Activated CD8-positive, alpha-beta memory T cell treated with anti-CD3 and anti-CD28 coated beads for 24 hours (primary cell): ENCODE results near the gene TRAPPC8.
"Not testable (repeated sequence)": the region's sequence is repeated elsewhere in the genome, so short reads cannot be mapped to it uniquely, and the experiment has no call there.

ENCODE experiments used
- DNase-seq: peaks from one replicate; pipeline ENCODE4 v3.0.0-alpha.2; 2020

The TRAPPC8 gene

DNA sequence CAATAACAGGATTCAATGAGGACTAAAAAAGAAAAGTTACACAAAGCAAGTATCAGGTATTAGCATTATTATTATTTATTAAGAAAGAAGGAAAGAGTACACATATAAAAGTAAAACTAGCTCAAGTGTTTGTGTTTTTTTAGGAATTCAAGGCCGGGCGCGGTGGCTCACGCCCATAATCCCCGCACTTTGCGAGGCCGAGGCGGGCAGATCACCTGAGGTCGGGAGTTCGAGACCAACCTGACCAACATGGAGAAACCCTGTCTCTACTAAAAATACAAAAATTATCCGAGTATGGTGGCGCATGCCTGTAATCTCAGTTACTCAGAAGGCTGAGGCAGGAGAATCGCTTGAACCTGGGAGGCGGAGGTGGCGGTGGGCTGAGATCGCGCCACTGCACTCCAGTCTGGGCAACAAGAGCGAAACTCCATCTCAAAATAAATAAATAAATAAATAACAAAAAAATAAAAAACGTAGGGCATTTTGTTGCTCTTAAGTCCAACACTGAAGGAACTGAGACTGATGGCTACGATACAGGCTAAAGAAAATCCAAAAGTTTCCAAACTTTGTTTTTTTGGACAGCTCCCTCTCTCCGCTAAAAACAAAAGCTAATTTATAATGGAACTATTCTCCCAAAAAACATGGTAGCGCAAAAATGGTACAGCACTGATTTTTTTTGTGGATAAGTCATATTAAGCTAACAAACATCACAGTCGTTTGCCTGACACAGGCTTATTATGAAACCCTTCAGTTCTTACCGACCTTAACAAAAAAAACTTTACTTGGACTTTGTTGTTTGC is 1.7 kb downstream of the TRAPPC8 start:
- DNase-seq: no peak

DNA sequence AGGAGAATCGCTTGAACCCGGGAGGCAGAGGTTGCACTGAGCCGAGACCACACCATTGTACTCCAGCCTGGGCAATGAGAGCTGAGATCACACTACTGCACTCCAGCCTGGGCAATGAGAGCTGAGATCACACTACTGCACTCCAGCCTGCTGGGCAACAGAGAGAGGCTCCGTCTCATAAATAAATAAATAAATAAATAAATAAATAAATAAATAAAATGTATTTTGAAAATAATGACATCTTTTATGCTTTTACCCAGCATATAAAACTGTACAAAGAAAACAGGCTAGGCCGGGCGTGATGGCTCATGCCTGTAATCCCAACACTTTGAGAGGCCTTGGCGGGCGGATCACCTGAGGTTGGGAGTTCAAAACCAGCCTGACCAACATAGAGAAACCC is 8.2 kb downstream of the TRAPPC8 start:
- not testable (repeated sequence) for DNase-seq

DNA sequence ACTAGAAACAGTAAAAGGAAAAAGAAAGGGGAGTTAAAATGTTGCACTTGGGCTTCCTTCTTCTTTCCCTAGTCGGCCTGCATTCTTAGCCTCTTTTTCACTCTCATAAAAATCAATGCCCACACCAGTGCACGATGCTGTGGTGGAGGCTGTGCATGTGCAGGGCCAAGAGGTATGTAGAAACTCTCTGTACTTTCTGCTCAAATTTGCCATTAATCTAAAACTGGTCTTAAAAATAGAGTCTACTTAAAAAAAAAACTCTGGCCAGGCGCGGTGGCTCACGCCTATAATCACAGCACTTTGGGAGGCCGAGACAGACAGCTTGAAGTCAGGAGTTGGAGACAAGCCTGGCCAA is 11.1 kb downstream of the TRAPPC8 start:
- DNase-seq: no peak

DNA sequence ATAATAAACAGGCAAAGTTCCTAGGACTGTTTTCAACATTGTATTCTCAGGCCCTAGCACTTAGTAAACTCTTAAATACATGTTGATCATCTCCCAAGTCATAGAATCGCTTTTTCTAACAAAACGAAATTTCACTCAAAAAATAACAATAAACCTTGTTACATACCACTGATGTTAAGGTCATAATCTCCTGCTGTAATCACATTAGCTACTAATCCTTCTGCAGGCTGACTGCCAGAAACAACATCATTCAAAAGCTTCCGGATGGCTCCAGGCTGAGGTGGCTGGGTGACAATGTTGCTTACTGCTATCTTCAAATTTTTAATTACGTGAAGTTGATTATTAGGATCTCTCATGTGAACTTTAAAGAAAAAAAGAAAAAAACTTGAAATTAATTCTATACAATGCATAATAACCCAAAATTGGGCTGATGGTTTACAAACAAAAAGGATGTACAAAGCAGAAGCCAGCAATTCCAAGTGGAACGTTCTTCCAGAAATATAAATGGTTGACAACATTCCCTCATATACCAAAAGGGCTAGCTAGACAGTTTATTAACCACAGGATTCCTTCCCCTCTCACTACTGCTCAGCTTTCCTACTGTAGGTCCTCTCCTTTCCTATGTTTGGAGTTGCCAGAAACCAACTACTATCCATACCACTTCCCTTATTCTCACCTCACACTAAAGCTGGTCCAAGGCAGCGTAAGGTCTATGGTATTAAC is 11.6 kb downstream of the TRAPPC8 start:
- no peak for DNase-seq

DNA sequence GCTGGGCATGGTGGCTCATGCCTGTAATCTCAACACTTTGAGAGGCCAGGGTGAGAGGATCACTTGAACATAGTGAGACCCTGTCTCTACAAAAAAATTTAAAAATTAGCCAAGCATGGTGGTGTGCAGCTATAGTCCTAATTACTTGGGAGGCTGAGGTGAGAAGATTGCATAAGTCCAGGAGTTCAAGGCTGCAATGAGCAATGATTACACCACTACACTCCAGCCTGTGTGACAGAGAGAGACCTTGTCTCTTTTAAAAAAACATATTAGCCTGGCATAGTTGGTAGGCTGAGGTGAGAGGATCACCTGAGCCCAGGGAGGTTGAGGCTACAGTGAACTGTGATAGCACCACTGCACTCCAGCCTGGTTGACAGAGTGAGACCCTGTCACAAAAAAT is 13.7 kb downstream of the TRAPPC8 start:
- DNase-seq: no peak

DNA sequence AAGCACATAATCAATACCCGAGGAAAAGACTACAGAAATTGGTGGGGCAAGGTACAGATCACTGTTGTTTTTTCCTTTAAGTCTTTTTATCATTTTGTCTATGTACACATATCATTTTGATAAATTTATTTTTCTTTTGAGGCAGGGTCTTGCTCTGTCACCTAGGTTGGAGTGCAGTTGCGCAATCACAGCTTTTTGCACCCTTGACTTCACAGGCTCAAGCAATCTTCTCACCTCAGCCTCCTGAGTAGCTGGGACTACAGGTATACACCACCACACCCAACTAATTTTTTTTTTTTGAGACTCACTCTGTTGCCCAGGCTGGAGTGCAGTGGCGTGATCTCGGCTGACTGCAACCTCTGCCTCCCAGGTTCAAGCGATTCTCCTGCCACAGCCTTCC is 15.9 kb downstream of the TRAPPC8 start:
- not testable (repeated sequence) for DNase-seq

DNA sequence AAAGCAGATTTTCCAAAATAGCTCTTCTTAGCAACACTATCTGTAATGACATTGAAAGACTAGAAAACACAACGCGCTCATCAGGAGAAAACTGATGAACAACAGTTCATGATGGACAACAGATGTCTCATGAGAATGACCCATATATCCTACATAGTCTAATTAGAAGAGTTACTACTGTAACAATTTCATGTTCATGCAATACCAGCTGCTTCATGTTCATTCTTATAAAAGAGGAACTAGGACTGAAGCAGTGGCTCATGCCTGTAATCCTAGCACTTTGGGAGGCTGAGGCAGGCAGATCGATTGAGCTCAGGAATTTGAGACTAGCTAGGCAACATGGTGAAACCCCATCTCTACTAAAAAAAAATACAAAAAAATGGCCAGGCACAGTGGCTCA is 22.7 kb downstream of the TRAPPC8 start:
- DNase-seq: no peak

DNA sequence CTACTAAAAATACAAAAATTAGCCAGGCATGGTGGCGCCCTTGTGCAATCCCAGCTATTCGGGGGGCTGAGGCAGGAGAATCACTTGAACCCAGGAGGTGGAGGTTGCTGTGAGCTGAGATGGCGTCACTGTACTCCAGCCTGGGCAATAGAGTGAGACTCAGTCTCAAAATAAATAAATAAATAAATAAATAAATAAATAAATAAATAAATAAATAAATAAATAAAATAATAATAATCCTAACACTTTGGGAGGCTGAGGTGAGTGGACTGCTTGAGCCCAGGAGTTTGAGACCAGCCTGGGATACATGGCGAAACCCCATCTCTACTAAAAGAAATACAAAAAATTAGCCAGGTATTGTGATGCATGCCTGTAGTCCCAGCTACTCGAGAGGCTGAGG is 23.6 kb downstream of the TRAPPC8 start:
- DNase-seq: not testable (repeated sequence)

DNA sequence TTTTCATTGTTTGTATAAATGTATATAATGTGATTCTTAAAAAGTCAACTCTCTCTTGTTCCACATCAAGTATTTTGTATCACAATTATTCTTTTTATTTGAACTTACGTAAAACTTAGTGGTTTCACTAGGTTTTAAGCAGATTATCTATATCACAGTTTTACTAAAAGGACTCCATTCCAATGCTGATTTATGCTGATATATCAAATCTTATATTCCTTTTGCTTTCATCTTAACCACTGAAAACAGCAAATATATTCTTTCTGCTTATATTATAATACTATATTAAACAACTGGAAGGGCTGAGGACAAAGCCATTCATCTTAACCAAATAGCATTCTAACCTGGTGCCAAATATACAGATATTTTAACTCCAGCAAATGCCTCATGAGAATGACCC is 24.2 kb downstream of the TRAPPC8 start:
- DNase-seq: no peak

DNA sequence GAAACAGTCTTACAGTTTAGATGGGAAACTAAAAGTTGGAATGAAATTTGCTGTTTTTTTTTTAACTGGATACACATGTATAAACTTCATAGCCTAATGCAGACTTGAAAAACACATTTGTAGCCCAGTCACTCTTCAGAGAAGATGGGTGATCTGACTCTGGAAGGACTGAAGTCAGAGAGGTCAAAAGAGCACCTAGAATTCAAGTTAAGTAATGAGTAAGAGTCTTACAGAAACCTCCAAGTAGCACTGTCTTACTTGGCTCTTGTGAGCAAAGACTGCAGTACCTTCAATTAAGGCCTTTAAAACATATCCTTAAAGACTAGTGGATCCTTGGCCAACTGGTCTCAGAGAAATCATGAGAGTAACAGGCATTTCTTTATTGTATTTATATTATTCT is 41.9 kb downstream of the TRAPPC8 start:
- no peak for DNase-seq

DNA sequence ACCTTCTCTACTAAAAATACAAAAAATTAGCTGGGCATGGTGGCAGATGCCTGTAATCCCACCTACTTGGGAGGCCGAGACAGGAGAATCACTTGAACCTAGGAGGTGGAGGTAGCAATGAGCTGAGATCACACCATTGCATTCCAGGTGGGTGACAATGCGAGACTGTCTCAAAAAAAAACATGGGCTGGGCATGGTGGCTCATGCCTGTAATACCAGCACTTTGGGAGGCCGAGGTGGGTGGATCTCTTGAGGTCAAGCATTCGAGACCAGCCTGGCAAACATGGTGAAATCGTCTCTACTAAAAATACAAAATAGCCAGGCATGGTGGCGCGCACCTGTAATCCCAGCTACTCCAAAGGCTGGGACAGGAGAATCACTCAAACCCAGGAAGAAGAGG is 43.2 kb downstream of the TRAPPC8 start:
- not testable (repeated sequence) for DNase-seq

DNA sequence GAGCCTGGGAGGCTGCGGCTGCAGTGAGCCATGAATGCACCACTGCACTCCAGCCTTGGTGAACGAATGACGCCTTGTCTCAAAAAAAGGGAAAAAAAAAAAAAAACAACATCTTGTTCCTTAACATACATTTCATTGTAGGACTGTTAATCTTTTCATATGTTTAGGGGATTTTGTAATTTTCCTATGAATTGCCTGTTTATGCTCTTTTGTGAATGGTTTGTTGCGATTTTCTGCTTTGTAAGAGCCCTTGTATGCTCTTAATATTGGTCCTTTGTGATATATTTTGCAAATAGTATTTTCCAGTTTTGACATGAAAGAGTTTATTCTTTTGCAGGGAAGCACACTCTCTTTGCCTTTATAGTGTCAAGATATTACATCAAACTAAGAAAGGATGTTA is 50.0 kb downstream of the TRAPPC8 start:
- DNase-seq: no peak

DNA sequence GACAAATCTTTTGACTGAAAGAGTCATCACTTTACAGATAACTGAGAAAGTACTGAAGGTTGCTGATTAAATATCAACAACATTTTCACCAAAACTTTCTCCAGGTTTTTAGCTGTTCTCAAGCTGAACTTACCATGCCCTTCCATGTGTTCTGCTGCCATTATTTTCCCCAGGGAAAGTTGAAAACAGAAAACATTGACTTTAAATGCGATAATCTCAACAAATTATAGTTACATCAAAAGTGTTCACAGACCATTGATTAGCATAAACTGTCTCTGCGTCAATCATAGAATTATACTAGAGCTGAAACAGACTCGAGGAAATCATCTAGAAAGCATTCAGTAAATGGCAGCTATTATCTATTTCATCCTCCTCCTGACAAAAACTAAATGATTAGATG is 51.4 kb downstream of the TRAPPC8 start:
- no peak for DNase-seq

DNA sequence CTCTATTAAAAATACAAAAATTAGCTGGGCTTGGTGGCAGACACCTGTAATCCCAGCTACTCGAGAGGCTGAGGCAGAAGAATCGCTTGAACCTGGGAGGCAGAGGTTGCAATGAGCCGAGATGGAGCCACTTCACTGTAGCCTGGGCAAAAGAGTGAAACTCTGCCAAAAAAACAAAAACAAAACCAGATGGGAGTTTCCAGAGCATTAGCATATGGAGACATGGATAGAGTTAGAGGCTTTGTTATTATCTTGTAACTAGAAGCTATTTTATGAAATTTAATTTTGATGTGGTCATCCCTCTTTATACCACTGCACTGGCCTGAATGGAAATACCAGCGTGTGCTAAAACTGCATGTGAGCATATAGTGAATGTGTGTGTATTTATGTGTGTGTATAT is 58.9 kb downstream of the TRAPPC8 start:
- DNase-seq: no peak

DNA sequence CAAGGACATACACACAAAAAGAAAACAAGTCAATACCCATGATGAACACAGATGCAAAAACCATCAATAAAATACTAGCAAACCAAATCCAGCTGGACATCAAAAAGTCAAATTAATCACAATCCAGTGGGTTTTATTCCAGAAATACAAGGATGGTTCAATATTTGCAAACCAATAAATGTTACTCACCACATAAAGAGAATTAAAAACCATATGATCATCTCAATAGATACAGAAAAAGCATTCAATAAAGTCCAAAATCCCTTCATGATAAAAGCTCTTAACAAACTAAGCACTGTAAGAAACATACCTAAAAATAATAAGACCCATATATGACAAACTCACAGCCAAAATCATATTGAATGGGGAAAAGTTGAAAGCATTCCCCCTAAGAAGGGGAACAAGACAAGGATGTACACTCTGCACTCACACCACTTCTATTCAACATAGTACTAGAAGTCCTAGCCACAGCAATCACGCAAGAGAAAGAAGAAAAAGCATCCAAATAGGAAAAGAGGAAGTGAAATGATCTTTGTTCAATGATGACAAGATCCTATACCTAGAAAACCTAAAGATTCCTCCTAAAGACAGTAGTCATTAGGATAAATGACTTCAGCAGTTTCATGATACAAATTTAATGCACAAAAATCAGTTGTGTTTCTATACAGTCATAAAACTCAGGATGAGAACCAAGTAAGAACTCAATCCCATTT is 62.6 kb downstream of the TRAPPC8 start:
- no peak for DNase-seq

DNA sequence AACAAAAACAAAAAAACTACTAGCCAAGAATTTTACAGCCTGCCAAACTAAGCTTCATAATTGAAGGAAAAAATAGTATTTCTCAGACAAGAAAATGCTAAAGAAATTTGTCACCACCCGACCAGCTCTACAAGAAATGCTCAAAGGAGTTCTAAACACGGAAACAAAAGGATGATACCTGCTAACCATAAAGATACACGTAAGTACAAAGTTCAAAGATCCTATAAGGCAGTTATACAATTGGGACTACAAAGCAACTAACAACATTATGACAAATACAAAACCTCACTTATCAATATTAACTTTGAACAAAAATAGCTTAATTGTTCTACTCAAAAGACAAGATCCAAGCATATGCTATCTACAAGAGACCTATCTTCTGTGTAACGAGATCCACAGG is 64.6 kb downstream of the TRAPPC8 start:
- no peak for DNase-seq

DNA sequence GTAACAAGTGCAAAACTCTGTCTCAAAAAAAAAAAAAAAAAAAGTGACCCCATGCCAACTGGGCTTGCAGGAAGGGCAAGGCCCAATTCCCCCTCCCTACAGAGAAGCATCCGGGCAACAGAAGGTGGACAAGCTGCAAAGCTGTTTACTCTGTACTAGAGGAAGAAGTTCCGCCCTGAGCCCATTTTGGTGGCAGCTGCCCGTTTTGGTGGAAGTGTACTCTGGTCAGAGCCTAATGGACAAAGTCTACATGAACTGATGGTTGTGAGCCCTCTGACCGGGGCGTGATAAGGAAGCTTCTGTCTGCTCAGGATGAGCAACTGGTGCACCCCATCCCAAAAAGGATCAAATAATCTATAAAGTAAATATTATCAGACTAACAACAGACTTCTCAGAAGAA is 65.0 kb downstream of the TRAPPC8 start:
- DNase-seq: no peak

DNA sequence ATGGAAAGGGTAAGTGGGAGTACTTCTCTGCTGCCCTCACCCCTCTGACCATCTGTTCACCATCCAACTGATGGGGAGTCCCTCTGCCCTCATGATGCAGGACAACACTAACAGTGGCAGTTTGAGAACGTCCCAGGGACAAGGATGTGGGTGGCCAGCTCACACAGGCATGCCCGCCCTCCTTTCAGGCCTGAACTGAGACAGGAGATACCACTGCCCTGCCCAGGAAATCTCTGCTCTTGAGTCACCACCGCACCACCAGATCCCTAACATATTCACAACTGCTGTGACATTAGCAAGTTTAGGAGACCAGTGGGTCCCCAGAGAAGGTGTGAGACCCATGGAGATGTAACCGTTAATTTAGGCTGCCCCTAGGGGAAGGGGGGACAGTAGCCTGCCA is 66.2 kb downstream of the TRAPPC8 start:
- no peak for DNase-seq

DNA sequence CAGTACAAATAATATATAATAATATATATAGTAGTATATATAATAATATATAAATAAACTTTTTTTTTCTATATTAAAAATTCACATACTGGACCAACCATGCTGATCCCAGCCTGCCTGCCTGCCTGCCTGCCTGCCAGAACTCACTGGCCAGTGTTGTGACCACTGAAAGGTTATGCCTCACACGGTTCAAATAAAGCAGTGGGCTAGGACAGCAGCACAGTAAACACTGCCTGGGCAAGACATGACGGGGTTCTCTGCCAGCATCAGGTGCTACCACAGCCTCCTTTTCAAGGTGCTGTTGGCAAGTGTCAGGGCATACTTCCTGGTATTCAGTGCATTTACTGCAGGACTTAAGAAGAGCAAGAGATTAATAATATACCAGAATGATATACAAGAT is 67.6 kb downstream of the TRAPPC8 start:
- DNase-seq: no peak

DNA sequence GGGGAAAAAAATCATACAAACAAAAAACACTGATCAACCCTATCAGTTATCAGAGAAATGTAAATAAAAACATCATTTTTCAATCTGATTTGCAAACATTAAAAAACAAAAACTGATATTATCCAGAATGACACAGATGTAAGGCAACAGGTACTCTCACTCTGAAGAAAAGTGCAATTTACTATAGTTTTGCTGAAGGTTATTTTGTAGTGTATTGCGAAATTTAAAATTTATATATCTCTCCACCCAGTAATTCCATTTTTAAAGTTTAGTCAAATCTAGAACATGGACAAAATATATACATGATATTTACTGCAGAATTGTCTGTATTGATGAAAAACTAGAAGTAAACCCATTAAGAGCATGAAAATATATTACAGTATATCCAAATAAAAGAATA is 79.8 kb downstream of the TRAPPC8 start:
- DNase-seq: no peak

DNA sequence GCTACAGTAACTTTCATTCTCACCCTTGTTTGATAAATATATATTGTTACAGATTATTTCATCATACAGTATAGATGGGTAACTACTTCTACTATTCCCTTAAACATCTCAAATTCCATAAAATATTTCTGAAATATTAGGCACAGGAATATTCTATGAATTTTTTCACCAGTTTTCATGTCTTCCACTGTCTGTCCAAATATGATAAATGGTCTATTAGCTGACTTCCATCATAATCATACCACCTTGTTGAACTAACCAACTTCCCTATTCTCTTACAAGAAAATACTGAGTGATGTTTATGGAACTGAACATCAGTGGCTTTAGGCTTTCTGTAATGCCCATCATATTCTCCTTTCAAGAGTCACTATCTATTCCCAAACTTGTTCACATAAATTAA is 82.4 kb downstream of the TRAPPC8 start:
- DNase-seq: no peak

DNA sequence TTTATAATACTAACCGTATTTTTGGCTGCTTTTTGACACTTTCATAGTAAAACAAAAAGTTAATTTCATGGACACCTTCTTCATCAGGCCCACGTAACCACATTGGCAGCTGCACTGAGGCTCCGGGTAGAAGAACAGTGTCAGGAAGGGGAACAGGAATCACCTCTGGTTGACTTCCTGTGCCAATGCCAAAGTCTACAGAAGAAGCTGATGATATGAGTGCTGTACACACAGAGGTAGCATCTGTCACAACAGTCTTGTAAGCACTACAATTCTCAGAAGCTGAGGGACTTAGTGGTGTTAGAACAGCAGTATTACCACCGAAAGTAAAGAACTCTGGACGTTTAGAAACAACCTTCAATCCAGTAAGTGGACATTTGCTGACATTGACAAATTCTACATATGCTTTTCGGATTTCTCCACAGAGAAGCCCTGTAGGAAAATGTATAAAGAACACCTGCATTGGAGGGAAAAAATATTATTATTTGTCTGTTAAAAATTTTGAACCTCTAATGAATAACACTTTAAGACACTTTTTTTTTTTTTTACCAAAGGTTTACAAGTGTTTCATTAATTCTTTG is 85.3 kb downstream of the TRAPPC8 start:
- DNase-seq: no peak

DNA sequence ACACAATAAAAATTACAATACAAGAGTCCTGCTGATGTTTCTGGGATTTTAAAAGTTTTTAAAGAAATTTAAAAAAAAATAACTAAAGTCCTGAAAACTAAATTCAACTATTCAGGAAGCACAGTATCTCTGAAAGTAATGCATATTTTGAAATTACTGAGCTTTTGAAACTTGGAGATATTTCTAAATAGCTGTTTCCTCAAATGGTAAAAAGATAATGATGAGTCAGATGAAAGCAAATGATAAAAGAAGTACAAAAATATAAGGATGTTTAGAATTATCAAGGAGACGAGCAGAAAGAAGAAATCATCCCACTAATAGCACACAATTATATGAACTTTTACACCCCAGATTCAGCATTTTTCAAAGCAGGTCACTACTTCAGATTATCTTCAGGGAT is 92.1 kb downstream of the TRAPPC8 start:
- DNase-seq: no peak

DNA sequence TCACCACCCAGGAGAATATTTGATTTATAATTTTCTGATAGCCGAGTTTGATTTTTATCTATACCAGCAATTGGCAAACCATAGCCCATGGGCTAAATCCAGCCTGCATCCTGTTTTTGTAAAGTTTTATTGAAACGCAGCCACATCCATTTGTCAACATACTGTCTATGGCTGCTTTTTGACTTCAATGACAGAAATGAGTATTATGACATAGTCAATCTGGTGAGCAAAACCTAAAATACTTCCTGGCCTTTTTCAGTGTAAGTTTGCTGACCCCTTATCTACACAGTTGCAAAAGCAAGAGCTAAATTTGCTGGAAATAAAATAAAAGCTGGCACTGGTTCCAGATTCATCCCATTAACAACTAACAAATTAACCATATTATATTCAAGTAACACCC is 102.4 kb downstream of the TRAPPC8 start:
- DNase-seq: no peak
